ENCODE results near the gene INSR.

INSR gene

DNA sequence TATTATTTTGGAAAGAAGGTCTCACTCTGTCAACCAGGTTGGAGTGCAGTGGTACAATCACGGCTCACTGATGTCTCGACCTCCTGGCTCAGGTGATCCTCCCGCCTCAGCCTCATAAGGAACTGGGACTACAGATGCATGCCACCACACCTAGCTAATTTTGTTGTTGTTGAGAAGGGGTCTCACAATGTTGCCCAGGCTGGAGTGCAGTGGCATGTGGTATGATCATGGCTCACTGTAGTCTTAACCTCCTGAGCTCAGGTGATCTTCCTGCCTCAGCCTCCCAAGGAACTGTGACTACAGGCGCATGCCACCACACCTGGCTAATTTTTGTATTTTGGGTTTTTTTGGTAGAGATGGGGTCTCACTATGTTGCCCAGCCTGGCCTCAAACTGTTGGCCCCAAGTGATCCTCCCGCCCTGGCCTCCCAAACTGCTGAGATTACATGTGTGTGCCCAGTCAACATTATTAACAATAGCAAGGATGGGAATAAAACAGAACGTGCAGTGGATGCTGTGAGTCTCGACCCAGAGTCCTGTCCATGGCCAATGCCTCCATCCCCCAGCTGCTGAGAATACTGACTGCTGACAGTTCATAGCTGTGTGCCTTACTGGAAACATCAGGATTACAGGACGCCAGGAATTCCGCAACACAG is 230.3 kb downstream of the INSR start:
- DNase-seq (ENCODE audit: low read depth): no peak
- H3K4me3 ChIP-seq (ENCODE audit: low read depth, low read length): no peak overlapping the region
- no peak for TF ChIP-seq CTCF (IDR thresholded peaks at IDR 0.05; ENCODE audit: control insufficient read depth, extremely low read depth, insufficient read depth)

DNA sequence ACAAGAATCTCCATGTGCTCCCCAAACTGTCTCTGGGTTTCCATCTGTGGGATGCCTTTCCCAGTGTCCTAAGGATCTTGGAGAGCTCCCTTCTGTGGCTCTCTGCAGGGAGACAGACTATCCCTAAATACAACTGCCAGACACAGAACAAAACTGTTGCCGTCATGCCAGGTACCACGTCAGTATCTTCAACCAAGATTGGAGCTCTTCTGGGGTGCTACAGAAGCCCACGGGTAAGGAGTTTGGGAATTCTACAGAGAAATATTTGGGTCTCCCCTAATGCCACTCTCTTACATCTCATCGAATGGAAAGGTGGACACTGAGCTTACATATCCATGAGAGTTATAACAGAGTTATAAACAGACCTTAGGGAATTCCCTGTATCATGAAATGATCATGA is 230.9 kb downstream of the INSR start:
- H3K4me3 ChIP-seq (ENCODE audit: low read depth, low read length): no peak overlapping the region
- no peak for TF ChIP-seq CTCF (IDR thresholded peaks at IDR 0.05; ENCODE audit: control insufficient read depth, extremely low read depth, insufficient read depth)
- DNase-seq (ENCODE audit: low read depth): no peak
